Measurements from ENCODE around the gene PXMP2.

- TF ChIP-seq POLR2A (IDR thresholded peaks at IDR 0.05; ENCODE audit: low read depth) (no peak), CTCF (IDR thresholded peaks at IDR 0.05) (no peak), EP300 (IDR thresholded peaks at IDR 0.05) (no peak), POLR2AphosphoS5 (IDR thresholded peaks at IDR 0.05) (no peak)
Measured at GRCh38 chr12:132648616-132649225, 38.7 kb upstream of the PXMP2 start.

Measured in esophagus muscularis mucosa (tissue), 4 donors.